ENCODE data around the gene CYP1A2.
"Not testable (repeated sequence)": the region's sequence is repeated elsewhere in the genome, so short reads cannot be mapped to it uniquely, and the experiment has no call there.

The CYP1A2 gene

DNA sequence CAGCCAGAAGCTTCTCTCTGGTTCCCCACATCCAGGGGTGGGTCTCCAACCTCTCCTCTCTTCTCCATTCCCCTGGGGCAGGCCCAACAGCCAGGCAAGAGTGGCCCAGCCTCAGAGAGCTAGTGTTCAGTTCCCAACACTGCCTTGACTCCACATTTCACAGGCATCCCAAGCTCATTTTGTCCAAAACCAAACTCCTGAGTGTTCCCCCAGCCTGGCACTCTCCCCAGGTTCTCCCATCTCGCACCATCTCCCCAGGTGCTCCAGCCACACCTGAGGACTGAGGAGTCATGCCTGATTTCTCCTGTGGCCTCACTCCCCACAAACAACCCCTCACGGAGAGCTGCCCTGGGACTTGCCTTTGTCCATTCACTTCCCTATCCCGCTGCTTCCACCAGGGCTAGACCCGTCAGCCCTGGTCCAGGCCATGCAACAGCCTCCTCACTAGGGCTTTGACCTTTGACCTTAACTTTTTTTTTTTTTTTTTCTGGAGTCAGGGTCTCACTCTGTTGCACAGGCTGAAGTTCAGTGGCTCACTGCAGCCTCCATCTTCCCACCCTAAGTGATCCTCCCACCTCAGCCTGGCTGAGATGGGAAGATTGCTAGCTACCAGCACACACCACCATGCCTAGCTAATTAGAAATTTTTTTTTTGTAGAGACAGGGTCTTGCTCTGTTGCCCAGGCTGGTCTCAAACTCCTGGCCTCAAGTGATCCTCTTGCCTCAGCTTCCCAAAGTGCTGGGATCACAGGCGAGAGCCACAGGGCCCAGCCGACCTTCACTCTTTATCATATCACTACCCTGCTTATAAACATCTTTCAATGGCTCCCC is 29.3 kb downstream of the CYP1A2 start:
- no peak for DNase-seq

DNA sequence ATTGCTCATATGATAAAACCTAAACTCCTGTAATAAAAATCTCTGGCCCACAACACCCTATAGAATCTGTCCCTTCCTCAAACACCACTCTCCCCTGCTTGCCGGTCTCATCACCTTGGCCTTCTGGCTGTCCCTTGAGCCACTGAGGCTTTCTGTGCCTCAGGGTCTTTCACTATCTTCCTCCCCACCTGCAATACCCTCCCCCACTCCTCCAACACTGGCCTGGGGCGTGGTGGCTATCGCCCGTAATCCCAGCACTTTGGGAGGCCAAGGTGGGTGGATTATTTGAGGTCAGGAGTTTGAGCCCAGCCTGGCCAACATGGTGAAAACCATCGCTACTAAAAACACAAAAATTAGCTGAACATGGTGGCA is 29.9 kb downstream of the CYP1A2 start:
- no peak for DNase-seq

DNA sequence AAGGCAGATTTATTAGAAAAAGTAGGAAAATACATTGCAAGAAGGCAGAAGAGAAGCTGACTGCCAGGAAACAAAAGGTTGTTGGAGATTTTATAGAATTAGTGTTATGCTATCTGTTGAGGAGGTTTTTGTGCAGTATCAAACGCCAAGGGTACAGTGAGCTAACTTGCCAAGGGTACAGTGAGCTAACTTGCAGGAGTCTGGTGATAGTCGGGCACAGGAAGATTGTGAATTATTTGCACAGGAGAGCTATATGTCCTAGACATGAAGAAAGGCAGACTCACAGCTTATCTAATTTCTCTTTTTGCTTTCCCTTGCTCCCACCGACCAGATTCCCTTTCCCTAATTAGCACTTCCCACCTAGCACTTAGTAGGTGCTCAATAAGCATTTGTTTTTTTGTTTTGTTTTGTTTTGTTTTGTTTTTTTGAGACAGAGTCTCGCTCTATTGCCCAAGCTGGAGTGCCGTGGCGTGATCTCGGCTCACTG is 30.6 kb downstream of the CYP1A2 start:
- no peak for DNase-seq

DNA sequence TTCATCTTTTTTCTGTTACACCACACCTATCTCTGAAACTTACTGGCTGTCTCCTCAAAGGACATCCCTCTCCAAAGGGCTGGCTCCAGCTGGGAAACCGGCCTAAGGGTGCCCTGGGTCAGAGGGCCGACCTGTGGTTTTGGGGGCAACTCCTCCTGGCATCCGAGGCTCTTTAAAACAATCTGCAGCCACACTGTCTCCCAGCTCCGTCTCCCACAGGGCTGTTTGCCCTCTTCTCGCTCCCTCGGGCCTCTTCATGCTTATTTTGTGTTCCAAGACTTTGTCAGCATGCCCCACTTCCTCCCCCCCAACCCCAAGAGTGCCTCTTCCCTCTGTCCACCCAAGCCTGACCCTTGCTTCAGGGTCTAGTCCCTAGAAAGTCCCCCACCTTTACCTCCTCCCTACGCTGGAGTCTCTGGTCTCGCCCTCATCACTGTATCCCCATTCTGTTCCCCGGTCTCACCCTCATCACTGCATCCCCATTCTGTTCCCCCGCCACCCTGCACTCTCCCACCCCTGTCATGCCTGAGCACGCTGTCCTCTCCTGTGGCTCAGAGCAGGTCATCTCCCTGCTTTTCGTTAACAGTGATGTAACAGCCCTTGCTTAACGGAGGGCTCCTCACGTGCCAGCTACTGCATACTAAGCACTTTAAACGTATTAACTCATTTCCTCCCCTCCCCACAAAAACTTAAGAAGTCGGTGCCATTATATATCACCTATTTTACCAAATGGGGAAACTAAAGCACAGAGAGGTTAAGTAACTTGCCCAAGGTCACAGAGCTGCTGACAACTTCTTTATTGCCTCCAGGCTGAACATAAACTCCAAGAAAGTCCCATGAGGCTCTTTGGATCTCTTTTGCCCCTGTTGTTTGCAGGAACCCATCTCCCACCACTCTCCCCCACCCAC is 32.1 kb downstream of the CYP1A2 start:
- DNase-seq, result no peak

DNA sequence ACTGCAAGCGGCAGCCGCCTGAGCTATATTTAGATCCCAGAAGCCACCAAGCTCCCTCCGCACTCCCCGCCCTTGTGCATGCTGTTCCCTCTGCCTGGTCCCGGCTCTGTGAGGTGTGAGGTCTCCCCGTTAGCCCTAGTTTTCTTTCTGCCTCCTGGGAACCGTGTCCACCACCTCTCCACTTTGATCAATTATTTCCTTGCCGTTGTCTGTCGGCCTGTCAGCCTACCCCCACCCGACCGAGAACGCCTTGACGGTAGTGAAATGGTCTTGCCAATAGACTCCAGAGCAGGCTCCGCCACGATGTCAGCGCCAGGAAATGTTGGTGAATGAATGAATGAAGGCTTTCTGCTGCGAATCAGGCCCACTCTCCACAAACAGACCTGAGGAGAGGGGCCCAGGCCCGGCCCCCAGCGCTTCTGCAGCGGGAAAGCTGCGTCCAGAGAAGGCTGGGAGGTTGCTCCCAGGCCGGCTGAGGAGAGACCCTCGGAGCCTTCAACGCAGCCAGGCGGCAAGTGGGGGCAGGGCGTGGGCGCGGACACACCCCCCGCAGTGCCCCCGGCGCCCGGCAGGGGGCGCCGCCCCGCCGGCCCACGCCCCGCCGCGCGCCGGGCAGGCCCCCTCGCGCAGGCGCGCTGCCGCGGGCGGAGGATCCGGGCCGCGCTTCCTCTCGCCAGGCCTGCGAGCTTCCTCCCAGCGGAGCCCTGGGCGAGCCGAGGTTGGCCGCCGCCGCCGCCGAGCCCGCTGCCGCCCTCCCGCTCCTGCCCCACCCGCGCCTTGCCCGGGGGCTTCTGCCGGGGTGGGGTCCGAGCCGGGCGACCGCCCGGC is 33.0 kb downstream of the CYP1A2 start, which contains the start of gene CSK:
Gene CSK (plus strand): TSS at position 650 of the 828 bp plus-strand sequence. CDS start 16,218 bp downstream, outside the sequence.
- DNase-seq, result peak; percentile 53

DNA sequence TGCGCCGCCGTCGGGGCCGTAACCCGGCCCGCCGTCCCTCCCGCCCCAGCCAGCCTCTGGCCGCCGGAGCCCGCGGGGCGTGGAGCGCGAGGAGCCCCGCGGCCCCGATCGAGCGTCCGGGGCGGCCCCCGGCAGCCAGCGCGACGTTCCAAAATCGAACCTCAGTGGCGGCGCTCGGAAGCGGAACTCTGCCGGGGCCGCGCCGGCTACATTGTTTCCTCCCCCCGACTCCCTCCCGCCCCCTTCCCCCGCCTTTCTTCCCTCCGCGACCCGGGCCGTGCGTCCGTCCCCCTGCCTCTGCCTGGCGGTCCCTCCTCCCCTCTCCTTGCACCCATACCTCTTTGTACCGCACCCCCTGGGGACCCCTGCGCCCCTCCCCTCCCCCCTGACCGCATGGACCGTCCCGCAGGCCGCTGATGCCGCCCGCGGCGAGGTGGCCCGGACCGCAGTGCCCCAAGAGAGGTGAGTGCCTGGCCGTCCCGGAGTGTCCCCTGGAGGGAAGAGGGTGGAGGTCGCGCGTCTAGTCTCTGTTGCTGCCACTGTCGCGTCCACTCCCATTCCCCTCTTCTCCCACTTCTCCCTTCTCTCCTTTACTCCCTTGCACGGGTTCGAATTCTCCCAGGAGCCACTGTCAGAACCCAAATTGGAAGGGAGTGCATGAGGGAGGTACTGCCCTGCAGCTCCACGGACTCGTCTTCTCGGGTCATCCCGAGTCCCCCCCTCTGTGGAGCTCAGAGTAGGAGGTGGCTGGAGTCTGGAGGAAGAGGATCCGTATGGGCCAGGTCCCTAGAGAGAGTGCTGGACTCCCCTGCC is 33.8 kb downstream of the CYP1A2 start:
- no peak for DNase-seq

DNA sequence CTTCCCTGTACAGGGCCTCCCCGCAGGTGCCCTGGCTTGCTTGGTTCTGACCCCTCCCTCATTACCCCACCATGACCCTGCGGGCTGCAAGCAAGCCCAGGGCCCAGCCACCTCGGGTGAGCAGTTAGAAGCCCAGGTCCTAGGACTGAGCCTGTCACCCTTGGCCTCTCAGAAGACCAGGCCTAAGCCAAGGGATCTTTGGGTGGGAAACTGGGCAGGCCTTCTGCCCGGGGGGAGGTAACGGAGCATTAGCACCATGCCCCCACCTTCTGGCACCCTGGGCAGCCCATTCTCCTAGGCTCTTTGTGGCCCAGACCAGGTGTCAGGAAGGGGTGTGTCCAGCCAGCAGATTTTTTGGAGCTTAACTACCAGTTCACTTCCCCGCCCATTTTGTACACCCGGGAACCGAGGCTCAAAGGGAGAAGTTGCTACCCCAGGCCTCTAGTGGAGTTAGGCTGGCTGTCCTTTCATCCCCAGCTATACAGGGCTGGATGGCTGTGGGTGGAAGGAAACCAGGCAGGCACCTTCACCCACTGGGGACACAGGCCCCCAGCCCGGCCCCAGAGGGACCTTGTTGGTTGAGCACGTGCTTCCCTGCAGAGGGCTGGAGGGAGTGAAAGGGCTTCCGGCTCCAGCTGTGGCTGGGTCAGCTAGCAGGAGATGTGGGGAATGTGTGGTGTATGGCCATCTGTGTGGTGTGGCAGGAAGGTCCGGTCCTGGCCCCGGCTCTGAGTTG is 34.6 kb downstream of the CYP1A2 start:
- DNase-seq, result peak; percentile 52

DNA sequence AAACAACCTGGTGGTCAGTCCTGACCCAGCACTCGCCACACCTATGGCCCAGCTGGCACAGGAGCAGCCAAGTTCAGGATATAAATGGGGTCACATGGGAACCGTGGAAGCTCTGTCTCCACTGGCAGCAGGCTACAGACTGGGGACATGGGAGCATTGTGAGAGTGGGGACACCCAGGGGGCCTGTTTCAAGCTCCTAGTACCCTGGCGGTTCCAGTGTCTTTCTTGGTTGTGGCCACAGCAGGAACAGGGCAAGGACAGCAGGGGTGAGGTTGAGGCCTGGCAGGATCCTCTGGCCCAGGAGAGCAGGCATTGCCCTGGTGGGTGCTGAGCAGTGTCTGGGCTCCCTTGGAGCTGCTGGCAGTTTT is 35.1 kb downstream of the CYP1A2 start:
- DNase-seq, result no peak

DNA sequence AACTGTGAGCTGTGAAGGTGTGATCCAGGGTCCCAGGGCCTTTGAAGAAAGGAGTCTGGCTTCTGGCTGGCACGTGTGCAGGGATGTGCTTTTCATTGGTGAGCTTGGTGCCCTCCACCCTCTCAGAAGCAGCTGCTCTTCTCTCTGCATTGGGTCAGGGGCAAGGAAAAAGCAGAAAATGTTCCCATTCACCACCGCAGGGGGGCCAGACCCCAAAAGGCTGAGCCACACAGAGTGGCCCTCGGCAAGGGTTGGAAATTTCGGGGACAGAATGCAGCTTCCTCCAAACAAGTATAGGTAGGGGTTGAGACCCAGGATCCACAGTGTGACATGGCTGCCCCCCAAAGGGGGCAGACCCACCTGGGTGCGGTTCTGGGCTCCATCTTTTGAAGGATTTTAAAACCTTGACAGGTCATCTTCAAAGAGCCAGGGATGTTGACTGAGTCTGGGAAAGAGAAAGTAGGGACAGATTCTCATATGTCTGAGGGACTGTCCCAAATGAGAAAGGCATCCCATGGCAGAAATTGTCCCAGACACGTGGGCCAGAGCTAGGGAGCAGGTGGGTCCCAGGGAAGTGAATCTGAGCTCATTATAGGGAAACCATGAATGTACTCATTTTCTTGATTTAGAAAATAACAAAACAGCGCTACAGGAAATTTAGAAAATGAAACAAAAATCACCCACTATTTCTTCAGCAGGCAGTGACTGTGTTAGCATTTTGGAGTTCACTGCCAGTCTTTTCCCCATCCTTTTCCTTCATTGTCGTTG is 36.0 kb downstream of the CYP1A2 start:
- no peak for DNase-seq

DNA sequence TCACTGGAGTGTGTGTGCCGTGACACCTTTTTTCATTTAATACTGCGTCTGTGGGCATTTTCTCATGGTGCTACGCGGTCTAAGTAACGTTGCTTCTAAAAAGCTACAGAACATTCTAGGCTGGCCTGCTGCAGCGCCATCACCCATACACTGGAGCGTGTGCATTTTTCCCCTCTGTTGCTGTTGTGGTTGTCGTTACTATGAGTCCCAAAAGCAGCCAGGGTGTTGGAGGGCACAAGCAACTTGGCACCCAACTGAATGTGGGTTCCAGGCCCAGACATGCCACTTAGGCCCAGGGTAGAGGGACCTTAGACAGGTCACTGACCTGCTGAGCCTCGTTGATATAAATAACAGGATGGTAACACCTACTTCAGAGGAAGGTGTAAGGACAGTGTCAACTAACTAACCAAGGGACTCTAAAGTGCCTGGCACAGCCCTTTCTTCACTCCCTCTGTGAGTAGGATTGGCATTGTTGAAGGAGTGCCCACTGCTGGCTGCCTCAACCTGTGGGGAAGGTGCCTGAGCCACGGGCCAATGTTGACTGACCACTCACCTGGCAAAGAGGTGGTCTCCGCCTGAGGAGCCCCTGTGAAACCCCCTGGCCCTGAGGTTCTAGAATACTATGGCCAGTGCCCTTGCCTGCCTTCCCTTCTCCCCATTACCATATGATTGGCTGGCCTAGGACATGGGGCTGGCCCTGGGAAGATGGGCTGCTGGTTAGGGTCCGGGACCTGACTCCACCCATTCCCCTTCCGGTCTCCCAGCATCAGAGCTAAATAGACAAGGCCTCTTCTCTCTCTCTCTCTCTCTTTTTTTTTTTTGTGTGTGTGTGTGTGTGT is 36.8 kb downstream of the CYP1A2 start:
- no peak for DNase-seq

DNA sequence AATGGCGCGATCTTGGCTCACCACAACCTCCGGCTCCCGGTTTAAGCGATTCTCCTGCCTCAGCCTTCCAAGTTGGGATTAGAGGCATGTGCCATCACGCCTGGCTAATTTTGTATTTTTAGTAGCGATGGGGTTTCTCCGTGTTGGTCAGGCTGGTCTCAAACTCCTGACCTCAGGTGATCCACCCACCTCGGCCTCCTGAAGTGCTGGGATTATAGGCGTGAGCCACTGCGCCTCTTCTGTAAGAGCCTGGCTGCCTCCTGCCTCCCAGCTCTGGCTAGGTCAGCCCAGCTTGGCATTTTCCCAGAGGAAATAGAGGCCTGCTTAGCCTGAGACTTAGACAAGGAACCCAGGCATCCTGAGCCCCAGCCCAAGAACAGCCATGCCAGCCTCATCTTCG is 37.4 kb downstream of the CYP1A2 start:
- DNase-seq, result not testable (repeated sequence)

DNA sequence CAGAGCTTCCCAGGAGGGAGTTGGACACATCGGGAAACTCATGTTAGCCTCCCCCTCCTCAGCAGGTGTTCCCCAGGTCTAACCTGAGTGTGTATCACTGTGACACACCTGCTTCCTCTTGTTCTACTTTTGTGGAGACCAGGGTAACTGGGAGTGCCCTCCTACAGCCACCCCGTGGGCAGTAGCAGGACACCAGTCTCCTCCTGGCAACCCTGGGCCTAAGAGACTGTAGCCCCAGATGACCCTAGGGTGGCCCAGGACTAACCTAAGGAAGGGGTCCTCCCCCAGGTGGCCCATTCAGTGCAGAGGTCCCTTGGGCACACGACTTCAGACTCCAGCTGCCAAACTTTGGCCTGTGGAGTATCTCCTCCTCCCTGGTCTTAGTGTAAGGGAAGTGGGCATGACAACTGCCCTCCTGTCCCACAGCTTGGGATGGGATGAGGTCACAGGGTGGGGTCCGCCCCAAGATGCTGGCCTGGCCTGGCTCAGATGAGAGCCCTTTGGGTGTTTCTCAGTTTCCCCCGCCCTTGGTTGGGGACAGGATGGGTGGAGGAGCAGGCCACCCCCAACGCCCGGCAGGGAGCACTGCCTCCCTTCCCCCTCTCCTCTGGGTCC is 38.0 kb downstream of the CYP1A2 start:
- DNase-seq, result no peak

DNA sequence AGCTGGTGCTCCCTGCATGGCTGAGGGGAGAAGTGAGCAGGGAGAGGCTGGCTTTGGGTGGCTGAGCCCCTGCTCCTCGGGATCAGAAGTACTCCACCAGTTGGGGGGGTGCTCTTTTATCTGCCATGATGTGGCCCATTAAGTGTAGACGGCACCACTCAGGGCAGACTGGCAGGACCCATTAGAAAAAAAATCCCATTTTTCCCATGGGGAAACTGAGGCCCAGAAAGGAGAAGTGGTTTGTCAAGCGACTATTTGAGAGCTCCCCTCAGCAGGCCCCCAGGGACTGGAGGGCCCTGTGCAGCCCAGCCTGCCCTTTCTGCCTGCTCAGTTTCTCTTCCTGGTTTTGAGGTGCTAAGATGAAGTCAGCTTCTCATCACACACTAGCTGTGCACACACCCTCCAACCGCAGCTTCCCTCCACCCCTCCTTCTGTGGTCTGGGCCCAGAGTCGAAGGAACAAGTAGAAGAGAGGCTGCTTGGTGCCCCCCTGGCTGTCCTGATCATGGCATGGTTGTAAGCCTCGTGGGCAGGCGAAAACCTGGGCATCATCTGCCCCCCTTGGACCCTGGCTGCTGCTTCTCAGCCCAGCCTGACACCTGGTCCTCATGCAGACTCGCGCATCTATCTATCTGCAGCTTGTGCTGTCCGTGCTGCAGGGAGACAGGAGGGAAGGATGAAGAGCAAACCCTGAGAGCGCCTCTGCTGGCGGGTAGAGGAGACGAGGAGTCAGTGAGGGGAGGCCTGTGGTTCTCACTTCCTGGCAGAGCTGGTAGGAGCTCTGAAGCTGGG is 38.8 kb downstream of the CYP1A2 start:
- peak; percentile 93 for DNase-seq

DNA sequence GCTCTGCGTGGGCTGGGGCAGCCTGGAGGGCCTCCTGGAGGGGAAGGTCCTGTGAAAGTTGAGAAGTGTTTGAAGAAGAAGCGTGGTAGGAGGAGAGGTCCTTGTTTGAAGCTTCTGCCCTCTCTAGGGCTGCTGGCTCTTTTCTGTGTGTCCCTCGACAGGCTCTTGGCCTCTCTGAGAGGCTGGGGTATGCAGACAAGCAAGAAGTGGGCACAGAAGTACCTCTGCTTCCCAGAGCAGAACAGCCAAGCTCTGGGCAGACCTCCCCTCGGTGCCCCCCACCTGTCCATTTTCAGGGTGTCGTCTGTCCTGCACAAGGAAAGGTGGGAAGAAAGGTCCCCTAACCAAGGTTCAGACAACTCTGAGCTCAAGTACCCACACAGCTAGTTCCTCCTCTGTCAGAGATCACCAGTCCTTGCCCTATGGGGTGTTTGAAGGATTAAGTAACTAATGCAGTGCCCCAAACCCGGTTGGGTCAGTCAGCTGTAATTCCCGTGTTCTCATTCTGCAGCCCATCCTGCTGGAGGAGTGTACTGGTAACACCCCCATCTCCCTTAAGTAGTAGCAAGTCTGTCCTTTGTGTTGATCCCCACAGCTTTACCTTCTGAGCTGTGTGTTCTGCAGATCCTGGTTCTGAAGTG is 39.5 kb downstream of the CYP1A2 start:
- DNase-seq, result no peak

DNA sequence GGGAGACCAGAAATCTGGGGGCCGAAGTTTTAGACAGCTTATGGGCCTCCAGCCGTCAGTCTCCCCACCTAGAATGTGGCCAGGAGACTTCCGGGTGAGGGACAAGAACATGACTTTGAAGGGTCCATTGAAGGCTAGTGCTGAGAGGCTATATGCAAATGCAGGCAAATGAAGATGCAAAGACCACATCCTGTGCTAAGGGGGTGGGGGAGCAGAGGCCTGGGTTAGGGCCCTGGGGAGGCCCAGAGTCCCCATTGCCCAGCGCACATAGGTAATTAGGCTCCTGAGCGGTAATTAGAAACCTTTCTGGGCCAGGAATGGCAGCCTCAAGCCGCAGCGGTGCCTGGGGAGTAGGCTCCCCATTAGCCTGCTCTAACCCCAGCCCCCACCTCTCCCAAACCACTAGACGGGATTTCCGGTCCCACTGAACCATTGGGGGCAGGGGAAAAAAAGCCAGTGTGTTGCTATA is 40.1 kb downstream of the CYP1A2 start:
- DNase-seq, result peak; percentile 62

DNA sequence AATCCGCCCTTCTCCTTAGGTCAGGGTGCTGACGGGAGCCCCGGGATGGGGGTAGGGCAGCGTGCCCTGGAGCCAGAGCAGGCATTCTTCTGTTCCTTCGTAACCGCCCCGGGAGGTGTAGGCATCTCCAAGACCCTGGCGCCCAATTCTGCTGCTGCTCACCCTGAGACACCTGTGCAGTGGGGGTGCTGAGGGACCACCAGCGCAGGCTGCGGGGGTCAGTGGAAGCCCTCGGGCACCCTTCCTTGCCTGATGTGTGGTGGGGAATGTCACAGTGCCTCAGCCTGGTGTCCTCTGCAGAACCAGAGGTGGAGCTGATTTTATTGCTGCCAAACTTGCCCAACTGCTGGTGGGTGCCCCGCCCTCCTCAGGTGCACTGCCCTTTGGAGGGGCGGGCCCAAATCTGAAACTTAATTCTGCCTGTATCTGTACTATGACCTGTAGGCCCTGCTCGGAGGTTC is 40.6 kb downstream of the CYP1A2 start:
- no peak for DNase-seq

DNA sequence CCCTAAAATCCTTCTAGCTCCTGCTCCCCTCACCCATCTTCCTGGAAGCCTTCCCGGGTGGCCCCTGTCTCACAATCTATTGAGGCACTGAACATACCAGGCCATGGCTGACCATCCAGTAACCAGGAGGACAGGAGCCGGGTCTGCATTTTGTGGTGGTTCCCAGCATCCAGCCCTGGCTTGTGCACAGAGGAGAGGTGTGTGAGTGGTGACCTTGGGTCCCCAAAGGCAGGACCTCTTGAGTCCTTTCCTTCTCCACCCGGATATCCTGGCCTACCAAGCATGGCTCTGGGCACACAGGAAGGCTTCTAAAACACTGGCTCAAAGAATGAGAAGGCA is 41.1 kb downstream of the CYP1A2 start:
- no peak for DNase-seq
